Thyroid gland (tissue), 4 donors: Measurements from ENCODE around the gene EFHD1.

ENCODE experiments used
- CTCF ChIP-seq, 6 experiments: fragments of 200-600 bp in 3 of 6; fragments of 450-650 bp in 3 of 6; sonication (generic) in 3 of 6; IDR thresholded peaks; one replicate each; pipeline ENCODE4 v1.5.1; 2016 to 2019; ENCODE audit warnings: antibody characterized with exemption in 6 of 6, mild to moderate bottlenecking in 2 of 6, inconsistent platforms in 1 of 6, moderate library complexity in 1 of 6
- POLR2A ChIP-seq, 2 donors: fragments of 450-650 bp; IDR thresholded peaks; one replicate each; pipeline ENCODE4 v1.6.1; 2017; ENCODE audit warnings: antibody characterized with exemption in 2 of 2, mild to moderate bottlenecking in 2 of 2, moderate library complexity in 1 of 2

- TF ChIP-seq CTCF (IDR thresholded peaks at IDR 0.05), result no peak
- no peak for TF ChIP-seq POLR2A (IDR thresholded peaks at IDR 0.05)
Observed at GRCh38 chr2:232672588-232672987, 39.2 kb downstream of the EFHD1 start.
